ENCODE measurements around the gene PRELID2.

- TF ChIP-seq POLR2AphosphoS5 (IDR thresholded peaks at IDR 0.05; ENCODE audit: low read depth, low read length) (no peak), SIN3A (IDR thresholded peaks at IDR 0.05; ENCODE audit: borderline replicate concordance, insufficient read depth, low read length) (no peak), TAF1 (IDR thresholded peaks at IDR 0.05; ENCODE audit: borderline replicate concordance, insufficient read depth, low read length) (no peak)
- TF ChIP-seq, protein P1, sequence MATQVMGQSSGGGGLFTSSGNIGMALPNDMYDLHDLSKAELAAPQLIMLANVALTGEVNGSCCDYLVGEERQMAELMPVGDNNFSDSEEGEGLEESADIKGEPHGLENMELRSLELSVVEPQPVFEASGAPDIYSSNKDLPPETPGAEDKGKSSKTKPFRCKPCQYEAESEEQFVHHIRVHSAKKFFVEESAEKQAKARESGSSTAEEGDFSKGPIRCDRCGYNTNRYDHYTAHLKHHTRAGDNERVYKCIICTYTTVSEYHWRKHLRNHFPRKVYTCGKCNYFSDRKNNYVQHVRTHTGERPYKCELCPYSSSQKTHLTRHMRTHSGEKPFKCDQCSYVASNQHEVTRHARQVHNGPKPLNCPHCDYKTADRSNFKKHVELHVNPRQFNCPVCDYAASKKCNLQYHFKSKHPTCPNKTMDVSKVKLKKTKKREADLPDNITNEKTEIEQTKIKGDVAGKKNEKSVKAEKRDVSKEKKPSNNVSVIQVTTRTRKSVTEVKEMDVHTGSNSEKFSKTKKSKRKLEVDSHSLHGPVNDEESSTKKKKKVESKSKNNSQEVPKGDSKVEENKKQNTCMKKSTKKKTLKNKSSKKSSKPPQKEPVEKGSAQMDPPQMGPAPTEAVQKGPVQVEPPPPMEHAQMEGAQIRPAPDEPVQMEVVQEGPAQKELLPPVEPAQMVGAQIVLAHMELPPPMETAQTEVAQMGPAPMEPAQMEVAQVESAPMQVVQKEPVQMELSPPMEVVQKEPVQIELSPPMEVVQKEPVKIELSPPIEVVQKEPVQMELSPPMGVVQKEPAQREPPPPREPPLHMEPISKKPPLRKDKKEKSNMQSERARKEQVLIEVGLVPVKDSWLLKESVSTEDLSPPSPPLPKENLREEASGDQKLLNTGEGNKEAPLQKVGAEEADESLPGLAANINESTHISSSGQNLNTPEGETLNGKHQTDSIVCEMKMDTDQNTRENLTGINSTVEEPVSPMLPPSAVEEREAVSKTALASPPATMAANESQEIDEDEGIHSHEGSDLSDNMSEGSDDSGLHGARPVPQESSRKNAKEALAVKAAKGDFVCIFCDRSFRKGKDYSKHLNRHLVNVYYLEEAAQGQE (IDR thresholded peaks at IDR 0.05; ENCODE audit: insufficient read depth in 1 of 2, low read depth in 2 of 2, low read length in 2 of 2) = no peak
Observed at GRCh38 chr5:145869753-145870152, 34.6 kb upstream of the PRELID2 start.

All from PFSK-1 (cell line).